Smooth muscle cell (in vitro differentiated cells): ENCODE data around the gene MAGI1. TPM values are rescaled to one million over a fixed set of nuclear protein-coding genes. Genes with fewer than 3 reads are reported as not detected.
"Not testable (repeated sequence)": the region's sequence is repeated elsewhere in the genome, so short reads cannot be mapped to it uniquely, and the experiment has no call there.

Experiments used
- DNase-seq: peaks from one replicate; lab custom pipeline; 2025; ENCODE audit not compliant: unreplicated experiment; lab: John Stamatoyannopoulos, UW
- H2AFZ ChIP-seq: fragments of 200-600 bp; sonication (generic); 2 replicates; pipeline ENCODE4 v1.6.0; 2016; ENCODE audit warnings: antibody characterized with exemption, low read depth, mild to moderate bottlenecking
- H3F3A ChIP-seq: fragments of 200-600 bp; sonication (generic); 2 replicates; pipeline ENCODE4 v1.6.0; 2017; ENCODE audit warnings: antibody characterized with exemption, low read depth
- H3K27ac ChIP-seq: fragments of 200-600 bp; sonication (generic); 2 replicates; pipeline ENCODE4 v1.5.1; 2016; ENCODE audit warnings: low read depth, mild to moderate bottlenecking
- H3K27me3 ChIP-seq: fragments of 200-600 bp; sonication (generic); 2 replicates; pipeline ENCODE4 v1.6.1; 2016; ENCODE audit warnings: low read depth, mild to moderate bottlenecking
- H3K36me3 ChIP-seq: fragments of 200-600 bp; sonication (generic); 2 replicates; pipeline ENCODE4 v1.5.1; 2016; ENCODE audit warnings: low read depth
- H3K4me1 ChIP-seq: fragments of 200-600 bp; sonication (generic); 2 replicates; pipeline ENCODE4 v1.5.1; 2016; ENCODE audit warnings: low read depth
- H3K4me2 ChIP-seq: fragments of 200-600 bp; sonication (generic); 2 replicates; pipeline ENCODE4 v1.6.0; 2016; ENCODE audit warnings: mild to moderate bottlenecking
- H3K4me3 ChIP-seq: fragments of 200-600 bp; sonication (generic); 2 replicates; pipeline ENCODE4 v1.5.1; 2016; ENCODE audit warnings: mild to moderate bottlenecking
- H3K79me2 ChIP-seq: fragments of 200-600 bp; sonication (generic); 2 replicates; pipeline ENCODE4 v1.6.0; 2016; ENCODE audit warnings: low read depth, mild to moderate bottlenecking
- H3K9ac ChIP-seq: fragments of 200-600 bp; sonication (generic); 2 replicates; pipeline ENCODE4 v1.6.0; 2016; ENCODE audit warnings: low read depth
- H3K9me3 ChIP-seq: fragments of 200-600 bp; sonication (generic); replicated peaks from 2 replicates; pipeline ENCODE4 v1.5.1; 2016; ENCODE audit warnings: low read depth
- H4K20me1 ChIP-seq: fragments of 200-600 bp; sonication (generic); 2 replicates; pipeline ENCODE4 v1.6.0; 2016; ENCODE audit warnings: low read depth
- CTCF ChIP-seq: fragments of 200-600 bp; sonication (generic); IDR thresholded peaks from 2 replicates; pipeline ENCODE4 v1.5.1; 2017; ENCODE audit warnings: borderline replicate concordance, mild to moderate bottlenecking, antibody characterized with exemption; ENCODE audit not compliant: insufficient read depth, poor library complexity, severe bottlenecking
- WGBS: methylation state at CpG from one replicate; pipeline ENCODE4 v1.1.7; 2016; ENCODE audit warnings: low lambda C conversion rate; 5-methylcytosine and 5-hydroxymethylcytosine counted together
- polyA plus RNA-seq: library from polyadenylated mRNA; unstranded; fragments of >200 nt; fragmentation: Nextera tagmentation; extraction: Ambion mirVana; gene quantifications from 2 replicates; pipeline ENCODE4 v1.2.1, GENCODE V29; 2016
- total RNA-seq: library from RNA; depleted of rRNA; stranded (reverse); fragments of >200 nt; gene quantifications from 2 replicates; pipeline ENCODE4 v1.2.3, GENCODE V29; 2014

MAGI1 gene
- total and polyA plus RNA-seq, 2 experiments from 2014 or later = 9.9 to 23.3 TPM

- peaks cover 64% of the 10 kb centered on the region for H3K79me2 ChIP-seq
Observed at GRCh38 chr3:66031102-66031698, 7.5 kb downstream of the MAGI1 start.

DNA sequence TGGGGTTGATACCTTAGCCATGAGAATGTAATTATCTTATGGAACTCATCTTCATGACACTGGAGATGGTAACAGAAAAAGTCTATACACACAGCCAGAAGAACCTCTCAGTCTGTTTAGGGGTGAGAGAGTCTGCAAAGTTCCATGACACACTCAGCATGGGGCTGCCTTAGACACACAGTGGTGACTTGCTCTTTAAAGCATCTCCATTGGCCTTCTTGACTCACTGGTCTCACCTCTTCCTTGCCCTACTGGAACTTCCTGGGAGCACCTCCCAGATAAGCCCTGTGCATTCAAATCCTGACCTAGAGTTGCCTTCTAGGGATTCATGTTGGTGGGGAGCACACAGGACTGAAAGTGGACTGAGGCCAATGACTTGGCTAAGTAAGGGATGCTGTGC is 9.3 kb downstream of the MAGI1 start:
- no peaks in the 10 kb centered on the region for H3K36me3 ChIP-seq
- no peak overlapping the region for H3K27ac ChIP-seq
- peaks cover 73% of the 10 kb centered on the region for H4K20me1 ChIP-seq
- no peak overlapping the region for H3K9ac ChIP-seq
- H3K4me1 ChIP-seq = no peaks in the 10 kb centered on the region
- no peaks in the 10 kb centered on the region for H3F3A ChIP-seq
- no peaks in the 10 kb centered on the region for H3K27me3 ChIP-seq
- no peaks in the 10 kb centered on the region for H3K9me3 ChIP-seq
- H3K4me3 ChIP-seq = no peak overlapping the region
- DNase-seq = no peak
- H3K4me2 ChIP-seq = no peak overlapping the region
- H3K79me2 ChIP-seq = peaks cover 67% of the 10 kb centered on the region
- H2AFZ ChIP-seq = no peak overlapping the region
- no peak for TF ChIP-seq CTCF

More at GRCh38 chr3:66031102-66031698, 7.5 kb downstream of the MAGI1 start:
- no peak overlapping the region for H3K4me3 ChIP-seq
- no peaks in the 10 kb centered on the region for H3K27me3 ChIP-seq
- peaks cover 13% of the 10 kb centered on the region for H3K4me1 ChIP-seq
- no peak for DNase-seq
- H4K20me1 ChIP-seq = peaks cover 75% of the 10 kb centered on the region
- no peak overlapping the region for H3K4me2 ChIP-seq
- no peak overlapping the region for H3K9ac ChIP-seq
- no peak overlapping the region for H3K27ac ChIP-seq
- no peaks in the 10 kb centered on the region for H3F3A ChIP-seq
- H3K9me3 ChIP-seq = no peaks in the 10 kb centered on the region
- TF ChIP-seq CTCF = no peak
- H3K36me3 ChIP-seq = no peaks in the 10 kb centered on the region
- no peak overlapping the region for H2AFZ ChIP-seq
- WGBS = 87% methylated on average over 6 of the region's 6 CpGs

GRCh38 chr3:66029014-66029413 is 9.7 kb downstream of the MAGI1 start:
- Histone ChIP-seq H3K9ac (no peak overlapping the region), H3K4me2 (no peak overlapping the region), H3F3A (no peaks in the 10 kb centered on the region), H3K79me2 (peaks cover 65% of the 10 kb centered on the region), H3K4me1 (no peaks in the 10 kb centered on the region), H3K4me3 (no peak overlapping the region), H2AFZ (no peak overlapping the region), H3K36me3 (no peaks in the 10 kb centered on the region), H3K9me3 (no peaks in the 10 kb centered on the region), H3K27me3 (no peaks in the 10 kb centered on the region), H3K27ac (no peak overlapping the region), H4K20me1 (peaks cover 72% of the 10 kb centered on the region)
- DNase-seq = no peak
- WGBS = 75% methylated on average over 5 of the region's 5 CpGs
- no peak for TF ChIP-seq CTCF

GRCh38 chr3:66028457-66028856 is 10.3 kb downstream of the MAGI1 start:
- H4K20me1 ChIP-seq = peaks cover 71% of the 10 kb centered on the region
- H3K9me3 ChIP-seq = no peaks in the 10 kb centered on the region
- H3K4me3 ChIP-seq = no peak overlapping the region
- no peak overlapping the region for H3K9ac ChIP-seq
- no peak for DNase-seq
- peaks cover 65% of the 10 kb centered on the region for H3K79me2 ChIP-seq
- H3K27me3 ChIP-seq = no peaks in the 10 kb centered on the region
- no peaks in the 10 kb centered on the region for H3F3A ChIP-seq
- no peak overlapping the region for H3K4me2 ChIP-seq
- H3K36me3 ChIP-seq = no peaks in the 10 kb centered on the region
- no peaks in the 10 kb centered on the region for H3K4me1 ChIP-seq
- H3K27ac ChIP-seq = no peak overlapping the region
- TF ChIP-seq CTCF = no peak
- no peak overlapping the region for H2AFZ ChIP-seq
- 78% methylated on average over 12 of the region's 12 CpGs for WGBS

DNA sequence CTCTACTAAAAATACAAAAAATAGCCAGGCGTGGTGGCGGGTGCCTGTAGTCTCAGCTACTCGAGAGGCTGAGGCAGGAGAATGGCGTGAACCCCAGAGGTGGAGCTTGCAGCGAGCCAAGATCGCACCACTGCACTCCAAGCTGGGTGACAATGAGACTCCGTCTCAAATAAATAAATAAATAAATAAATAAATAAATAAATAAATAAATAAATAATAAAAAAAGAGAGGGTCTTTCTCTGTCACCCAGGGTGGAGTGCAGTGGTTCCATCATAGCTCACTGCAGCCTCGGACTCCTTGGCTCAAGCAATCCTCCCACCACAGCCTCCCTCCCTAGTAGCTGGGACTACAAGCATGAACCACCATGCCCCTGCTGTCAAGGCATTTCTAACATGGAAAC is 11.6 kb downstream of the MAGI1 start:
- not testable (repeated sequence) for H3K9me3 ChIP-seq, DNase-seq, H3K9ac ChIP-seq, H2AFZ ChIP-seq, H3K4me1 ChIP-seq, H3K27ac ChIP-seq, H3K27me3 ChIP-seq, H3K36me3 ChIP-seq, H3K4me2 ChIP-seq, H3F3A ChIP-seq, H3K4me3 ChIP-seq
- WGBS = 96% methylated on average over 8 of the region's 8 CpGs
- Histone ChIP-seq H4K20me1 (peaks cover 77% of the 10 kb centered on the region), H3K79me2 (peaks cover 56% of the 10 kb centered on the region)
